Endothelial cell of umbilical vein (primary cell): ENCODE results near the gene PCNX4.

Source experiments
- CTCF ChIP-seq, 2 donors: IDR thresholded peaks; 1 replicate in 1 of 2; 2 replicates in 1 of 2; pipeline ENCODE4 v1.5.1; 2011; ENCODE audit warnings: low read length in 2 of 2, mild to moderate bottlenecking in 2 of 2, moderate library complexity in 2 of 2, control low read depth in 1 of 2, inconsistent platforms in 1 of 2, low read depth in 1 of 2; ENCODE audit not compliant: insufficient read depth in 1 of 2; ENCODE audit errors: extremely low read depth in 1 of 2
- EZH2 ChIP-seq: IDR thresholded peaks from 2 replicates; pipeline ENCODE4 v1.6.1; 2012; ENCODE audit warnings: borderline replicate concordance, low read depth, mild to moderate bottlenecking, moderate library complexity, low read length, inconsistent platforms; ENCODE audit not compliant: severe bottlenecking
- FOS ChIP-seq: IDR thresholded peaks from 2 replicates; pipeline ENCODE4 v1.6.1; 2011; ENCODE audit warnings: mild to moderate bottlenecking, low read length, moderate library complexity, borderline replicate concordance; ENCODE audit not compliant: insufficient read depth
- JUN ChIP-seq: IDR thresholded peaks from 2 replicates; pipeline ENCODE4 v1.6.1; 2011; ENCODE audit warnings: borderline replicate concordance, low read depth; ENCODE audit not compliant: insufficient read length, insufficient read depth
- MAX ChIP-seq: IDR thresholded peaks from 2 replicates; pipeline ENCODE4 v1.6.1; 2011; ENCODE audit not compliant: insufficient read depth, insufficient read length
- POLR2A ChIP-seq: IDR thresholded peaks from 2 replicates; pipeline ENCODE4 v1.6.1; 2012; ENCODE audit warnings: low read depth, mild to moderate bottlenecking, control low read depth, low read length

GRCh38 chr14:60107477-60107876 lies 15.8 kb downstream of the PCNX4 start:
- no peak for TF ChIP-seq CTCF (IDR thresholded peaks at IDR 0.05; ENCODE audit: extremely low read depth in 1 of 2, insufficient read depth in 1 of 2, low read depth in 1 of 2, low read length in 2 of 2)
- TF ChIP-seq EZH2 = no peak
- no peak for TF ChIP-seq JUN
- no peak for TF ChIP-seq MAX
- TF ChIP-seq FOS = no peak
- TF ChIP-seq POLR2A = no peak
